ENCODE results near the gene FEM1A.

- no peak for TF ChIP-seq CTCF (IDR thresholded peaks at IDR 0.05; ENCODE audit: control extremely low read depth in 1 of 3, insufficient read depth in 1 of 3, low read depth in 1 of 3, low read length in 3 of 3)
- no peak for TF ChIP-seq HDAC6 (IDR thresholded peaks at IDR 0.05; ENCODE audit: low read depth, low read length)
- TF ChIP-seq EZH2 (IDR thresholded peaks at IDR 0.05; ENCODE audit: low read depth, low read length, severe bottlenecking): no peak
- TF ChIP-seq TCF12 (IDR thresholded peaks at IDR 0.05; ENCODE audit: low read depth, low read length): no peak
- TF ChIP-seq FOSL1 (IDR thresholded peaks at IDR 0.05; ENCODE audit: insufficient read depth, low read depth, low read length): no peak
- no peak for TF ChIP-seq TAF1 (IDR thresholded peaks at IDR 0.05; ENCODE audit: low read depth, low read length)
- TF ChIP-seq MAX (IDR thresholded peaks at IDR 0.05): no peak
Measured at GRCh38 chr19:4847190-4847973, 55.8 kb downstream of the FEM1A start.

Measured in H1 (cell line).